Activated CD8-positive, alpha-beta memory T cell treated with anti-CD3 and anti-CD28 coated beads, Interleukin-2, amount 50 U/mL, for 24 hours (primary cell): ENCODE data around the gene MLC1.

Source experiments
- DNase-seq: peaks from one replicate; pipeline ENCODE4 v3.0.0-alpha.2; 2020; ENCODE audit errors: extremely low read depth

MLC1 gene

DNA sequence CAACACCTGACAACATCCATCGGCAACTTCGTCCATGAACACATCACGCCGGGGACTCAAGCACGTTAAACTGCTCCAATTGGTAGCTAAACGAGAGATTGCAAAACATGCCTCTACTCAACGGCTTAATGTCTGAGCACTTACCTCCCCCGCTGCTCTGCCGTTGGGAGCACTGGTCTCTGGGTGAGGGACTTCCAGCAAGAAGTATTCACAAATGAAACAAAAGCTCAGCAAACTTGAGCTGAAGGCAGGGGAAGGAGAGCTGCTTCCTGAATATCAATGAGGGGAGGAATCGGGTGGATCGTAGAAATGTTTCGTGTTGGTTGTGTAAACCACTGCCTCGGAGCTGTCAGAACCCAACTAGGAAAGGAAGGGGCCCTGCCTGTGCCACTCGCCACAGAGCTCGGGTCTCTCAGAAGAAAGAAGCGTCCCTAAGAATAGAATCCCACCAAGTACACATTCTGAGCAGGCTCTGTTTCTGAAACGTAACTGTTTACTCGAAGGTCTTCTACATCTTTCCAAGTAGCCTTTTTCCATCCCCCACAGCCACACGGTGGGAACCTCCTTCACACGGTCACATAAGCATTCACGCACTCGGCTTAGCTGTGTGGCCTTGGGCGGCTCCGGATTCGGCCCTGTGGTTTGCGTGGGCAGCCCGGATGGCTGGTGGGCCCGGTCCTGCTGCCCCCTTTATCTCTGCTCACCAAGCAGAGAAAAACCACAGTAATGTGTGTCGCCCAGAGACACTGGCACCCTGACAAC is at the start of gene MLC1:
MLC1 (minus strand) TSS at position 216 of the 762 bp plus-strand sequence. CDS start 524 bp downstream, outside the sequence.
- no peak for DNase-seq

DNA sequence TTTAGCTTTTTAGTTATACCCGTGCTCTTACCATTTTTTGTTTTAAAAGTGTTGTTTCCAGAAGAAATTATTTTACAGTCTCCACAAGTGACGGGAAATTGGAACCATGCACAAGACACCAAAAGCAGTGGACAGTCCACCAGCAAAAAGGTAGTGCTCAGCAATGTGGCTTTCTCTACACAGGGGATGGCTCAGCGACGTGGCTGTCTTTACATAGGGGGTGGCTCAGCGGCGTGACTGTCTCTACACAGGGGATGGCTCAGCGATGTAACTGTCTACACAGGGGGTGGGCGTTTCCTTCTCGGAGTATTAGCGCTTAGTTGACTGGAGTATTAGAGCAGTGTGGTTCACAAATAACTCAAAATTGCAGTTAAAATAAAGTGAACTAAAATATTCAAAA is 49.3 kb upstream of the MLC1 start:
- no peak for DNase-seq

DNA sequence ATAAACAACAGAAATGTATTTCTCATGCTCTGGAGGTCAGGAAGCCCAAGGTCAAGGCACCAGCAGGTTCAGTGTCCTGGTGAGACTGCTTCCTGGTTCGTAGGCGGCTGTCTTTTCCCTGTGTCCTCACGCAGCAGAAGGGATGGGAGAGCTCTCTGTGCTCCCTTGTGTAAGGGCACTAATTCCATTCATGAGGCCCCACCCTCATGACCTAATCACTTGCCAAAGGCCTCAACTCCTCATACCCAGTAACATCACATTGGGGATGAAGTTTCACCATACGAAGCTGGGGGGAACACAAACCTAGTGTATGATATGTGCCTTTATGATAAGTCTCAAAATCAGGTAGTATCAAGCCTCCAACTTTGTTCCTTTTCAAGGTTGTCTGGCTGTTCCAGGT is 46.7 kb upstream of the MLC1 start:
- DNase-seq = no peak

DNA sequence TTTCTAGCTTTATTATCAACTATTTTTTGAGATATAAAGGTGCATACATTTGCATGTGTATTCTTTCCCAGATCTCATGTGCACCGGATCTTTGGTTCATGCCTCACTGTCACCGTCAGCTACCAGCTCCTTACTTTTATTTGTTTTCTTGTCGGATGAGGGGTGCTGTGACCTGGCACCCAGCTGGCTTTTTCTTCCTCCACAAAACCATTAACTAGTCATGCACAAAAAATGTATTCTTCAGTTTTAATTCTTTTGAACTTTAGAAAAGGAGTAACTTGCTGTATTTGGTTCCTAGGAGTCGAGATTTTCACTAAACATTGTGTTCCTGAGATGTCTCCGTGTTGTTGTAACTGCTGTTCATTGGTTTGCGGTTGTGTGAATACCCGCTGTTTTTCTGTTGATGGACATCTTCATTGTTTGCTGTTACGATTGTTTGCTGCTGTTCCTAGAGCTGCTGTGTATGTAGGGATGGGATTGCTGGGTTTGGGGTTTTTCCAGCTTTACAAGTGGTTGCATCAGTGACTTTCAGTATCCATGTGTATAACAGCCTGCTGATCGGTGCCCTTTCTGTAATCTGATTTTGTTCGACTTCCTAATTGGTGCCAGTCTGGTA is 44.0 kb upstream of the MLC1 start:
- no peak for DNase-seq

DNA sequence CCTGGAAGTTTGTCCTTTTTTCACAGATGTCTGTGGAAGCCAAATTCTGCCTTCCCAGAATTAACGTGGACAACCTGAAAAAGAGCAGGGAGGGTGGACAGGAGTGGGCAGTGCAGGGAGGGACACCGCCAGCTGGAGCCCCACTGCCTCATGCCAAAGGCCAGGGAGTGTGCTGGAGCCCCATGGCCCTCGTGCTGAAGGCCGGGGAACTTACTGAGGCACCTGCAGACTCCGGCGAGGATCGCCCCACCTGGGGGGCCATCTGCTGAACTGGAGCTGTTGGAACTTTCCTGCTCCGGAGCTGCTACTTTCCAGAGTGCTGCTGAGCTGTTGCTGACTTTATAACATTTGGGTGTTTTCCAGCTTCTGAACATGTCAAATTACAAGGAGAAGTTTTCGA is 39.8 kb upstream of the MLC1 start:
- no peak for DNase-seq

DNA sequence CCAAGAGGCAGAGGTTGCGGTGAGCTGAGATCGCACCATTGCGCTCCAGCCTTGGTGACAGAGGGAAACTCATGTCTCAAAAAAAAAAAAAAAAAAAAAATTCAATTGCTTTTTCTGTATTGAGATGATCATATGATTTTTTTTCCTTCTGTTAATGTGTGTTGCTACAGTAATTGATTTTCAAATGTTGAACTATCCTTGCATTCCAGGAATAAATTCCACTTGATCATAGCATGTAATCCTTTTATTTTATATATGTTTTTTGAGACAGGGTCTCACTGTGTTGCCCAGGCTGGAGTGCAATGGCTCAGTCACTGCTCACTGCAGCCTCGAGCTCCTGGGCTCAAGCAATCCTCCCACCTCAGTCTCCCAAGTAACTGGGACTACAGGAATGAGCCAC is 37.9 kb upstream of the MLC1 start:
- no peak for DNase-seq

DNA sequence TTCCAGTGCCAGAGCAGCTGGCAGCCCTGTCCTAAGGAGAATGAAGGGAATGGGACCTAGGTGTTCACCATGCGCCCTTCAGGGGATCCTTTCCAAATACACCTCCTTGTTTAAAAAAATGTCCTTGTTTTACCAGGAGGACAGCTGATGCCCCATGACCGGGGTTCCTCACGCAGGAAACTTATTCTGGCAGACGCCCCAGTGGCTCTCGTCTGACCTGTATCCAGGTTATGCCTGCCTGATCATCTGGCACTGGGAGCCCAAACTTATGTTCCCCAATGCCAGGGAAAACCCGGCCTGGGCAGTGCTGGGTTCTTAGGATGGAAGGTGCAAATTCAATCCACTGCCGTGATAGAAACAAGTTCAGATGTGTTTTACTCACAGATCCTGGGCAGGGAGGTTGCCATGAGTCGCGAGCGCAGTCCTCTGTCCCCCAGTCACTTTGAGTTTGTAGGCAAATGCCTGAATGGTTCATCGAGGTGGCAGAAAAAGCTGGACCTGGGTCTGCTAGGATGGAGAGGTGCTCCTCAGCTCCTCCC is 36.0 kb upstream of the MLC1 start:
- no peak for DNase-seq

DNA sequence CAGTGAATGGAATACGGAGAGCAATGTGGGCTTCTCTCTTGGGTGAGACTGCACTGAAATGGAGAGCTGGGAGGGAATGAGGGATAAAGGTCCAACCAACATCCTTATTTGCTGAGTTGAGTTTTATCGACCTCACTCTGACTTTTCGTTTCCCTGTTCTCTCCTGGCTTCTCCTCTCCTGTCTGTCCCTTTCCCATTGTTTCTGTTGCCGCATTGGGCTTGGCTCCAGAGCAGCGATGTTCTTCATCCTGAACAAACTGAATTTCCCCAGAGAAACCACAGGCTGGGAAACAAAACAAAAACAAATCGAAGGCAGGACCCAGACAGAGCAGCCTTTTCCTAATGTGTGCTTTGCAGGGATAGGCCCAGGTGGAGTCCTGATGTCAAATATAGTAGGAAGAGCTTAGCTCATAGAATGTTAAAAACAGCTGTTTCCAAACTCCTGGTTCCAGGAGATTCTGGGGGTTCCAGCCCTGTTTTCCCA is 34.6 kb upstream of the MLC1 start:
- no peak for DNase-seq

DNA sequence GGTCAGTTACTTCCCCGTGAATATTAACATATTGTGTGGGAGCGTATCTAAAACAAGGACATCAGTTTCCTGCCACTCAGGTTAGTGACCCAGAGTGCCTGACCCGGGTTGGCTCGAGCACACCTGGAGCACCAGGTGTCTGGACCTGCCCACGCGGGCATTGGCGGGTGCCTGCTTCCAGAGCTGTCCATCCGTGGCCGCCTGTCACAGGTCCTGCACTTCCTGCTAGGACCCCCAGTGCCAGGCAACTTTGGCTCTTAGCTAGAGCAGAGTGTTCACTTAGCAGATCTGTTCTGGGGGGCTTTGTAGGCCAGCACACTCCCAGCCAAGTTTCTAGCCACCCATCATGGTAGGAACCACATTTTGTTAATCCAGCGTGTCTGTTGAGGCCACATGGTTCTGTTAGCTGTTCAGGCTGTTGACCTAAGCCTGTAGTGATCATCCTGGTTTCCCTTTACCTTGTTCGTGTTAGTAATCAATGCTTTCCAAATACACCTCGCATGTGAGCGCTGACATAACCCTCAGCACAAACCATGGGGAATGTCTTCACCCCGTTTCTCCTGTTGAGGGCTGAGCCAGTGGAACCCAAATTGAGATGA is 34.0 kb upstream of the MLC1 start:
- no peak for DNase-seq

DNA sequence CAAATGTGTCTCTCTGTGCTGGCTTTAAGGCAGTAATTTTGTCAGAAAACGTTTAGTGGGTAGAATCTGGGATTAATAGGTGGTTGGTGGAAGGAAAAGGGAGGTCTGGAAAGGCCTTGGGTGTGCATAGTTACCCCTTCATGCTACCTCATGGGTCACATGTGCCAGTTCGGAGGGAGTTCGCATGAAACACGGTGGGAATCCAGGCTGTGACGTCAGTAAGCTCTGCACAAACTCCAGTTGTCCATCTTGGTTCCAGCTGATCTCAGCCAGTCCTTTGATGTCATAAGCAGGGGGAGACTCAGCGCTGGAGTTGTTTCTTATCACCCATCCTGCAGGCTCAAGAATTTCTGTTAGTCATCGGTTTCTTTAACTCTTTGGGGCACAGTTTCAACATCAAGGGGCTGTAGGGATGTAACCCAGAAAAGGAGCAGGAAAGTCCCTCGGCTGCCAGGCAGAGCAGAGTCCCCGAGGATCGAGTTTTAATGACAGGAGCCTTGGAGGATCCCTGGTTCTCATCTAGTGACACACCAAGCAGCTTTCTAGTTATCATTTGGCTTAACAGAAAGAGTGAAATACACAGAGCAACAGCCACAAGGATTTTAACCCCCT is 33.4 kb upstream of the MLC1 start:
- no peak for DNase-seq

DNA sequence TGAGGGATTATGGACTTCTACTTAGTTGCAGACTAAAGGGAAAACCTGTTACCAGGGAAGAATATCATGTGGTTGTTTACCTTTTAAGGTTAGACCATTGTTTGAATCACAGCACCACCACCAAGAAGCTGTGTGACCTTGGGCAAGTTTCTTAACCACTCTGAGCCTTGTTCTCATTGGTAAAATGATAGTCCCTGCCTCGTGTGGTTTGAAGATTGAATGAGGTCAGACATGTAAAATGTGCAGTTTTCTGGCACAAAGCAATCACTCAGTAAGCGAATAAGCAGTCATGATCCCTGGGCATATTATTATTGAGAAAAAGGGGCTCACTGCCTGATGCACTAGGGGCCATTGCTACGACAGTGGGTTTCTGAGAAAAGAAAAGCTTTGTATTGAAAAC is 32.9 kb upstream of the MLC1 start:
- DNase-seq = no peak

DNA sequence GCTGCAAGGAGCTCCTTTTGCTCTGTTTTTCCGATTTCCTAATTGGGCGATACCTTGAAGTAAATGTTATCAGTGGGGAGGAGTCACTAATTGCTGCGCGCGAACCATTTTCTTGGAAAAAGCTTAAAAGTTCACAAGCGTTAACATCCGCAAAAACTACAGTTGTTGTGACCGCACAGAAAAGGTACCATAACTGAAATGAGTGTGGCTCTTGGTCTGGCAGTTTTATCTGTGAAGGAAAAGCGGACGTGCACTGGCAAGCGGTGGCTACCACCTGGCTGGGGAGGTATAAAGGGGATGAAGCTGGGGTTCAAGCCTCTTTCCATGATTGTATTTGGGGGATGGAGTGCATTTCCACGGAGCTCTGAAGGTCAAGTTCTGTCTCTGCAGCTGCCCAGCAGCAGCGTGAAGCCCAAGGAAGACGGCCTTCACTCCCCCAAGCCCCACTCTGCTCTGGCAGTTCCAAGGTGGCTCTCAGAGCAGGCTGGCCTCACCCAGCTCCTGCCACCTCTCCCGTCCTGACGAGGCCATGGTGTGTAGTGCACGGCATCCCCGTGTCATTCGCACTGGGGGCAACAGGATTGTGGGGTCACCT is 32.0 kb upstream of the MLC1 start:
- DNase-seq = no peak

DNA sequence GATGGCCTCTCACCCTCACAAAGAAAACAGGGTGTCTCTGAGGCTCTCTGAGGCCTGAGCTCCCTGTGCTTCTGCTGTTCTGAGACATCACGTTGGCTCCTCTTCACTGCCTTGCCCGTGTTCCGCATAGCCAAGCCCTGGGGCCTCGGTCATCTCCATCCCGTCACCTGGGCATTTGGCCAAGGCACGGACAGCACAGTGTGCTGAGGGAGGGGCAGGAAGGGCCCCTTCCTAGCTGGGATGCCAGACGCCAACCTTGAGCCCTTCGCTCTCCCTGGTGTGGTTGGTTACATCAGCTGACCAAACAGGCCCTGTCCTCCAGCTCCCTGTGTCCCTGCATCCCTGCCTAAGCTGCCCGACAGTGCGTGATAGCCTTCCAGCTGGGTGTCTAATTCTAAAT is 30.5 kb upstream of the MLC1 start:
- DNase-seq = no peak

DNA sequence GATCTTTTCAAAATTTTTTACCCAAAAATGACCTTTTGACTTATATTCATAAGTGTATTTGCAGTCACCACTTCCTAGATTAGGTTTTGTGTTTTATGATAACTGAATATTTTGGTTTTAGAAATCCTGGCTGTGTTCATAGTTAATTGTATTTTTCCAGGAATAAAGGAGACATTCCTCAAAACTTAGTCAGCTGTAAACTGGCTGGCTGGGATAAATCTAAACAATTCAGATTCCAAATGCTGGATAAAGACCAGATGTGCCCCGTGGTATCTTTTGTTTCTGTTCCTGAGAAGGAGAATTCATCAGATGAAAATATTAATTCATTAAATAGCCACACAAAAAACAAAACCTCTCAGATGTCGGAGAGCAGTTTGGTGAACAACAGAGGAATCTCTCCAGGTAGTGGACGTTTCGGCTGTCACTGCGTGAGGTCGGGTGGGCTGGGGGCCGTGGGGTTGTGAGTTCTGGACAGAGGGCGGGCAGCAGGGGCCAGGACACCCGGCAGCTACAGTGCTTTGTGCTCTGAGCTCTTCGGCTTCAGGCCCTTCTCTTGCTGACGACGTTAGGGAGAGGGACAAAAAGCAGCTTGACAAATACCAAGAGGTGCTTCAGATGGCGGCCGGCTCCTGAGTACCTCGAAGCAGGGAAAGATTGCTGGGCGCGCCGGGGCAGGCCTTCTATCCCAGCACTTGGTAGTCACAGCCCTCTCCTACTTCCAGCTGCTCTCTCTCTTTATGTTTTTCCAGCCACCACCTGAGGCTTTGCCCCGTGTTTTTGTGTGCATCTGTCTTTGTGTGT is 29.2 kb upstream of the MLC1 start:
- no peak for DNase-seq

DNA sequence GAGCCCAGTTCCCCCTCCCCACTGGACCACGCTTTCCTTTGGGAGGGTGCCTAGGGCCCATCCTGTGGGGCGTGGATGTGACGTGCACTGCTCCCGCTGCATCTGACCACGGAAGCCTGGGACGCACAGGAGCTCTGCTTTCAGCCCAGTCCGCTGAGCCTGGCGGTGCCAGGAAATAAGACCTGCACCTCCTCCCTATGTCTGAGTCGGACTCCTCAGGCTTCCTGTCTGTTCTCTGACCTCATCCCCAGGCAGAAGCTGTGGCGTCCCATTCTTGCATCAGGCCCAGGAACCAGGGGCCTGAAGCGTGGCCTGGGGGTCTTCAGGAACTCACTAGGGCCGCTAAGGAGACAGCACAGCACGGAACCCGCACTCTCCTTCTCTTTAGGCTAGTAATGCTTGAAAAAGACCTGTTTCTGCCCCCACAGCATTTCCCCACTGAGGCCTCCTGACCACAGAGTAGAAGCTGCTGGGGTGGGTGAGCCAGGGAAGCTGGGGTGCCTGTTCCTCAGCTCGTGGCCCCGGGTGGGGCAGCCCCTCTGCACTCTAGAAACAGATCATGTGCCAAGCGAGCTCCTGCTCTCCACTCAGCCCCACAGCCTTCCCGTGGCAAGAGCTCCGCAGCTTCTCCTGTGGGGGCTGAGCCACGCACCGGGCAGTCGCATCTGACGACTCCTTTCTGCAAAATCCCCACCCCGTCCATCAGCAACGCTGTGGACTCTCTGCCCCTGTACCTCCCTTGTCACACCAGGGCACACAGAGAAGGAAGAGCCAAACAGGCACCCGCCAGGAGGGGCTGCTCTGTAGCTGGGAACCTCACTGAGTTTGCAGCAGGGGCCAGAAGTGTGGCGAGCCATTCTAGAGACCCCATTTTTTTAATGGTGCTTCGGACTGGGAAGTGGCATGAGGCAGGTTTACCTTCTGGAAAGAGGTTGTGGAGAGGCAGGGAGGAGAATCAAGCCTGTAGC is 27.2 kb upstream of the MLC1 start:
- no peak for DNase-seq

DNA sequence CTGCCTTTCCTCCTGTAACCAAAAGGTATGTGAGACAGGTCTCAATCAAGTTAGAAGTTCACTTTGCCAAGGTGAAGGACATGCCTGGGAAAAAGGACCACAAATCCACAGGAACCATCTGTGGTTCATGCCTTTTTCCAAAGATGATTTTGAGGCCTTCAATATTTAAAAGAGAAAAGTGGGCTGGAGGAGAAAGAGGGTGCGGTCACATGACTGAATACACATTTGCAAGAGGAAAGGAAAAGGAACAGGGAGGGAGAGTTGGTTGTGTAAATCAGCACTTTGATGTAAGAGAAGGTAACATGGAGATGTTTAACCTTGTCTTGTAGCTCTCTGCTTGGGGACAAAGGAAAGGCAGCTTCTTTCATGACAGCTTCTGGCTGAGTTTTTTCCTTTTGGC is 25.8 kb upstream of the MLC1 start:
- no peak for DNase-seq

DNA sequence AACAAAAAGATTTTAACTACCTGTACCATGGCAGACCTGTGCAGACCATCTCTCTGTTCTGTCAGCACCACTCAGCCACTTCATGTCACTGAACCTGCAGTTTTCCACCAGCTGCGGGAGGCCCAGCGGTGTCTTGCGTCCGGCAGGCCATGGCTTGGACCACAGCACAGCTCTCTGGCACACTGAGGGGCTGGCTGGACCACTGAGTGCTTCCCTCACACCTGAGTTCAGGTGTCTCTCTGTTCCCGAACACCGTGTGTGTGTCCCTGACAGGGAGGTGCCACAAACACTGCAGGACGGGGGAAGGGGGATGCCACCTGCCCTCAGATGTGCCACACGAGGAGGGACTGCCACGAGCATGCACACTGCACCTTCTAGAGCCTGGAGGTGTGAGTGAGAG is 22.3 kb upstream of the MLC1 start:
- DNase-seq = no peak

DNA sequence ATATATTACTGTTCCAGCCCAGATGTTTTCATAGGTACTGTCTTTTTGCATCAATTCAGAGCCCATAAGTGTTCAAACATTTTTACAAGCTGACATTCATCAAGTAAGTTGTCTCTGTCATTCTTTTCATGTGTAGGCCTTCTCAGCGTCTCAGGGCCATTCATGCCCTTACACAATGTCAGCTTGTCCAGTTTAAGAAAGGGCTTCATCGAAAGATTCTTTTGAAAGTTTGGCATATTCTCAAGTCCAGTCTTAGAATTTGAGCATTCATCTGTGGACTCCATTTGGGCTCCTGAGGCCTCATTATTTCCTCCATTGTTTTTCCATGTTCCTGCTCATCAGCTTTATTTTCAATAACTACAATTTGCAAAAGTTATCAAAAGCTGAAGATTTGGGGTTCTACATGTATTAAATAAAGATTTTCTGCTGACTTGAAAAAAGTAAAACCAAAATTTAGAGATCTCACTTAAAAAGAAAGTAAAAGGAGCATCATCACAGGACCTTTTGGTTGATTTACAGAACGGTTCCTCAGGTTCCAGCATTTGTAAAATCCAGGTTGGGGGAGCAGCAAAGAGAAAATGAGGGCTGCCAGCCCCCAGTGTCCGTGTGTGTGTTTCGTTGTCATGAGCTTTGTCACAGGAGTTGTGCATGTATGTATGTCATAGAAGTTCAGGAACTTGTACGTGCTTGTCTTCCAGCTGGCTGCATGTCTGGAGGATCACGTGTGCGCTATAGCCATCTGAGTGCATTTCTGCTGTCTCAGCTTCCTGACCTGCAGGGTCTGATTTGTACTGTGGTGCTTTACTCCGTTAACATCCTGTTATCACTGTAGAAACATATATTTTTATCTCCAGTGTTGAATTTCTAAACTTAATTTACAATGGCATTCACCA is 20.2 kb upstream of the MLC1 start:
- DNase-seq = no peak

DNA sequence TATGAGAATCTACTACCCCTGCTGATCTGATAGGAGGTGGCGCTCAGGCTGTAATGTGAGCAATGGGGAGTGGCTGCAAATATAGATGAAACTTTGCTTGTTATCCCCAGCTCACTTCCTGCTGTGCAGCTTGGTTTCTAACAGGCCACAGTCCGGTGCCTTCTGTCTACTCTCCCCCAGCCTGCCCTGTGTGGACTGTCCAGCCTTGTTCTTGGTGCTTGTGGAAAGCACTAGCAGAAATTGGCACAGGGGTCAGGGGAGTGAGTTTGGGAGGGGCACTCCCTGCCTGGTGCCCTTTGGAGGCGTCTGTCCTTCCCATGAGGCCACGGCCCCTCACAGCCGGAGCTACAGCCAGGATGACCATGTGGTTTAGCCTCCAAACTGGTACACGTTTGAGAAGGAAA is 18.9 kb upstream of the MLC1 start:
- DNase-seq = no peak
